Measurements from ENCODE around the gene ST6GALNAC5.

Gene ST6GALNAC5

GRCh38 chr1:77048615-77049005 lies 181.3 kb downstream of the ST6GALNAC5 start:
- DNase-seq (ENCODE audit: low spot score) = no peak

GRCh38 chr1:77051425-77051824 lies 184.1 kb downstream of the ST6GALNAC5 start:
- DNase-seq (ENCODE audit: low spot score) = no peak

GRCh38 chr1:77056525-77056924 lies 189.2 kb downstream of the ST6GALNAC5 start:
- DNase-seq (ENCODE audit: low spot score) = no peak

- no peak for DNase-seq (ENCODE audit: low spot score)
Measured at GRCh38 chr1:77057994-77058585, 190.8 kb downstream of the ST6GALNAC5 start.

- no peak for DNase-seq (ENCODE audit: low spot score)
Measured at GRCh38 chr1:77060000-77060399, 192.7 kb downstream of the ST6GALNAC5 start.

GRCh38 chr1:77061162-77061561 lies 193.9 kb downstream of the ST6GALNAC5 start:
- no peak for DNase-seq (ENCODE audit: low spot score)

- DNase-seq (ENCODE audit: low spot score) = no peak
Measured at GRCh38 chr1:77063118-77063517, 195.8 kb downstream of the ST6GALNAC5 start.

- no peak for DNase-seq (ENCODE audit: low spot score)
Measured at GRCh38 chr1:77064246-77064645, 197.0 kb downstream of the ST6GALNAC5 start.

GRCh38 chr1:77065693-77066342 lies 198.5 kb downstream of the ST6GALNAC5 start:
- DNase-seq (ENCODE audit: low spot score) = no peak

GRCh38 chr1:77068013-77068412 lies 200.7 kb downstream of the ST6GALNAC5 start:
- DNase-seq (ENCODE audit: low spot score) = no peak

GRCh38 chr1:77076759-77077158 lies 209.5 kb downstream of the ST6GALNAC5 start:
- no peak for DNase-seq (ENCODE audit: low spot score)

GRCh38 chr1:77081834-77082233 lies 214.6 kb downstream of the ST6GALNAC5 start:
- DNase-seq (ENCODE audit: low spot score) = no peak

GRCh38 chr1:77084457-77084856 lies 217.2 kb downstream of the ST6GALNAC5 start:
- DNase-seq (ENCODE audit: low spot score) = no peak

GRCh38 chr1:77085109-77085508 lies 217.8 kb downstream of the ST6GALNAC5 start:
- DNase-seq (ENCODE audit: low spot score) = no peak

GRCh38 chr1:77089756-77090155 lies 222.5 kb downstream of the ST6GALNAC5 start:
- no peak for DNase-seq (ENCODE audit: low spot score)

GRCh38 chr1:77095236-77095635 lies 228.0 kb downstream of the ST6GALNAC5 start:
- no peak for DNase-seq (ENCODE audit: low spot score)

GRCh38 chr1:77096496-77097255 lies 229.4 kb downstream of the ST6GALNAC5 start:
- DNase-seq (ENCODE audit: low spot score) = no peak

GRCh38 chr1:77100875-77101274 lies 233.6 kb downstream of the ST6GALNAC5 start:
- no peak for DNase-seq (ENCODE audit: low spot score)

- DNase-seq (ENCODE audit: low spot score) = no peak
Measured at GRCh38 chr1:77103486-77103885, 236.2 kb downstream of the ST6GALNAC5 start.

GRCh38 chr1:77104672-77105071 lies 237.4 kb downstream of the ST6GALNAC5 start:
- no peak for DNase-seq (ENCODE audit: low spot score)

Measured in CD4-positive, alpha-beta T cell treated with Interleukin-6 at 100 ng/mL for 8 hours (primary cell).